Liver (tissue), 9 donors: Measurements from ENCODE around the gene GRAMD4. TPM values are rescaled to one million over a fixed set of nuclear protein-coding genes. Genes with fewer than 3 reads are reported as not detected.

ENCODE experiments used
- DNase-seq: peaks from one replicate; pipeline ENCODE4 v3.0.0-alpha.2; 2017; ENCODE audit warnings: low spot score
- H3K27ac ChIP-seq, 2 donors: one replicate each; pipeline ENCODE4 v1.7.0; 2013; ENCODE audit warnings: inconsistent platforms in 2 of 2, low read length in 2 of 2, control low read depth in 1 of 2, low read depth in 1 of 2, mild to moderate bottlenecking in 1 of 2
- H3K27me3 ChIP-seq, 4 donors: one replicate each; pipeline versions ENCODE4 v1.6.1 to v1.7.0; 2013; ENCODE audit warnings: low read length in 3 of 4, inconsistent platforms in 1 of 4, mild to moderate bottlenecking in 1 of 4, moderate library complexity in 1 of 4; ENCODE audit not compliant: control insufficient read depth in 4 of 4, insufficient read depth in 4 of 4
- H3K36me3 ChIP-seq, 4 donors: one replicate each; pipeline versions ENCODE4 v1.6.1 to v1.7.0; 2013; ENCODE audit warnings: low read length in 3 of 4, mild to moderate bottlenecking in 3 of 4, low read depth in 1 of 4, moderate library complexity in 1 of 4; ENCODE audit not compliant: control insufficient read depth in 4 of 4, insufficient read depth in 3 of 4
- H3K4me1 ChIP-seq, 4 donors: one replicate each; pipeline versions ENCODE4 v1.6.1 to v1.7.0; 2013; ENCODE audit warnings: low read length in 3 of 4, mild to moderate bottlenecking in 3 of 4, moderate library complexity in 1 of 4; ENCODE audit not compliant: control insufficient read depth in 4 of 4, insufficient read depth in 4 of 4
- H3K4me3 ChIP-seq, 3 donors: one replicate each; pipeline versions ENCODE4 v1.6.1 to v1.7.0; 2013; ENCODE audit warnings: low read length in 3 of 3, control low read depth in 1 of 3, low read depth in 1 of 3, mild to moderate bottlenecking in 1 of 3
- H3K9ac ChIP-seq, 2 donors: one replicate each; pipeline ENCODE4 v1.7.0; 2013; ENCODE audit warnings: low read length in 2 of 2, mild to moderate bottlenecking in 2 of 2, moderate library complexity in 2 of 2, control low read depth in 1 of 2, low read depth in 1 of 2
- H3K9me3 ChIP-seq, 4 donors: one replicate each; pipeline versions ENCODE4 v1.6.1 to v1.7.0; 2013; ENCODE audit warnings: low read length in 3 of 4; ENCODE audit not compliant: control insufficient read depth in 4 of 4
- ATF3 ChIP-seq: IDR thresholded peaks from 2 replicates; pipeline ENCODE4 v1.6.1; 2016; ENCODE audit warnings: antibody characterized with exemption
- CTCF ChIP-seq: fragments of 150-350 bp; IDR thresholded peaks from 2 replicates; pipeline ENCODE4 v1.5.1; 2017; ENCODE audit warnings: improper control_type of control experiment, low read depth, low read length; ENCODE audit not compliant: missing input control
- EGR1 ChIP-seq, 2 donors: IDR thresholded peaks; 2 replicates each; pipeline ENCODE4 v1.6.1; 2016 to 2018; ENCODE audit warnings: antibody characterized with exemption in 2 of 2, low read depth in 2 of 2
- FOXA1 ChIP-seq: IDR thresholded peaks from 2 replicates; pipeline ENCODE4 v1.6.1; 2016; ENCODE audit warnings: antibody characterized with exemption
- GABPA ChIP-seq, 2 donors: IDR thresholded peaks in 1 of 2; conservative IDR thresholded peaks in 1 of 2; 2 replicates each; pipeline ENCODE4 v1.6.1; 2016; ENCODE audit warnings: antibody characterized with exemption in 2 of 2, mild to moderate bottlenecking in 1 of 2, moderate library complexity in 1 of 2
- HNF4A ChIP-seq, 2 donors: conservative IDR thresholded peaks; 2 replicates each; pipeline ENCODE4 v1.6.1; 2016; ENCODE audit warnings: antibody characterized with exemption in 2 of 2, mild to moderate bottlenecking in 2 of 2
- HNF4G ChIP-seq: IDR thresholded peaks from 2 replicates; pipeline ENCODE4 v1.6.1; 2016; ENCODE audit warnings: antibody characterized with exemption
- JUND ChIP-seq, 2 donors: IDR thresholded peaks; 2 replicates each; pipeline ENCODE4 v1.6.1; 2016; ENCODE audit warnings: antibody characterized with exemption in 2 of 2
- MAX ChIP-seq: IDR thresholded peaks from 2 replicates; pipeline ENCODE4 v1.6.1; 2016; ENCODE audit warnings: antibody characterized with exemption
- NR2F2 ChIP-seq: IDR thresholded peaks from 2 replicates; pipeline ENCODE4 v1.6.1; 2016; ENCODE audit warnings: antibody characterized with exemption
- RAD21 ChIP-seq, 2 donors: IDR thresholded peaks; 2 replicates each; pipeline ENCODE4 v1.6.1; 2016; ENCODE audit warnings: antibody characterized with exemption in 2 of 2, mild to moderate bottlenecking in 2 of 2
- RXRA ChIP-seq, 2 donors: IDR thresholded peaks; 2 replicates each; pipeline ENCODE4 v1.6.1; 2017 to 2018; ENCODE audit warnings: antibody characterized with exemption in 2 of 2, mild to moderate bottlenecking in 1 of 2
- TAF1 ChIP-seq: conservative IDR thresholded peaks from 2 replicates; pipeline ENCODE4 v1.6.1; 2016; ENCODE audit warnings: antibody characterized with exemption, mild to moderate bottlenecking
- YY1 ChIP-seq: IDR thresholded peaks from 2 replicates; pipeline ENCODE4 v1.6.1; 2016; ENCODE audit warnings: antibody characterized with exemption, mild to moderate bottlenecking
- ZBTB33 ChIP-seq: IDR thresholded peaks from 2 replicates; pipeline ENCODE4 v1.6.1; 2016; ENCODE audit warnings: antibody characterized with exemption
- WGBS: extraction: QIAGEN DNeasy Blood & Tissue Kit; methylation state at CpG from one replicate; pipeline ENCODE4 v1.1.7; 2013; 5-methylcytosine and 5-hydroxymethylcytosine counted together
- polyA plus RNA-seq, 2 donors: library from polyadenylated mRNA; stranded (reverse) in 1 of 2; unstranded in 1 of 2; fragments of 200-250 nt in 1 of 2; fragments of >200 nt in 1 of 2; fragmentation: Nextera tagmentation in 1 of 2; extraction: Ambion mirVana in 1 of 2; gene quantifications; one replicate each; pipeline versions ENCODE4 v1.2.1 to v1.2.3, GENCODE V29; 2013 to 2015
- total RNA-seq, 2 donors: library from RNA; depleted of rRNA; stranded (reverse); fragments of >200 nt; gene quantifications; one replicate each; pipeline ENCODE4 v1.2.3, GENCODE V29; 2014
- donor health status: healthy.
- donor health status: healthy.
- donor health status: healthy.
- donor health status: healthy.
- donor health status: healthy.

The GRAMD4 gene
- total and polyA plus RNA-seq, 4 donors = 2.7 to 53.5 (median 21.6) TPM

- H3K9ac ChIP-seq = no peak overlapping the region
- H3K4me3 ChIP-seq = no peak overlapping the region
- H3K9me3 ChIP-seq = no peaks in the 10 kb centered on the region
- DNase-seq = no peak
- no peak for TF ChIP-seq EGR1 (IDR thresholded peaks at IDR 0.05; ENCODE audit: low read depth in 2 of 2)
- no peak for TF ChIP-seq MAX
- TF ChIP-seq ATF3 = no peak
- no peak for TF ChIP-seq TAF1
- TF ChIP-seq JUND (IDR thresholded peaks at IDR 0.05) = no peak
- TF ChIP-seq YY1 = no peak
- TF ChIP-seq GABPA (IDR thresholded peaks at IDR 0.05 in 1 of 2, conservative IDR thresholded peaks at IDR 0.05 in 1 of 2) = no peak
- TF ChIP-seq NR2F2 = no peak
- TF ChIP-seq FOXA1 = no peak
- TF ChIP-seq ZBTB33 = no peak
- TF ChIP-seq HNF4A (conservative IDR thresholded peaks at IDR 0.05) = no peak
- no peak for TF ChIP-seq HNF4G
- WGBS = 94% methylated on average over 44 of the region's 44 CpGs
- H3K27ac ChIP-seq = no peak overlapping the region
- peaks cover 4 to 31% (median 11%) of the 10 kb centered on the region in 4 donors for H3K36me3 ChIP-seq
- peaks cover 0 to 5% (median under 1%) of the 10 kb centered on the region in 4 donors for H3K4me1 ChIP-seq
- H3K27me3 ChIP-seq = no peaks in the 10 kb centered on the region
Measured at GRCh38 chr22:46678785-46679700, 58.9 kb downstream of the GRAMD4 start.

DNA sequence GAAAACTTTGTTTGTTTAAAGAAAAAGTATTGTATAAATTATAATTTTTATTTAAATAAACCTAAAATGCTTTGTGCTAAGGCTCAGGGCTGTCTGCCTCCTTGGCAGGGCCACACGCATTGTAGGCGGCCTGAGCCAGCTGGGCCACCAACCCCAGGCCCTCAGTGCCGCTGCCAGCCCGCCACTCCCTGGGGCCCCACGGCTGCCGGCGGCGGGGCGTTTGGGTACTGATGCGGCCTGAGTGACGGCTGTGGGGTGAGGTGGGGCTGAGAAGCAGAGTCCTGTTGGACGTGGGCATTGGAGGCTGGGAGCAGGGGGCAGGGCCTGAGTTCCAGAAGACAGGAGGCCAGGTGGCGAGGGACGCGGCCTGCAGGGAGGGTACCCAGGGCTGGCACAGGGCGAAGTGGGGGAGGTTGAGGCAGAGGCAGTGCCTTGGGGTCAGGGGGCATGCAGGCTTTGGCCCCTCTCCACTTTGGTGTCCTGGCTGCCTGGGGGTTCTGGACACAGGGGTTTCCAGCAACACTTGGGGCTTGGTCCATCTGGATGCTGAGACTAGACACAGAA is 59.6 kb downstream of the GRAMD4 start:
- 94% methylated on average over 16 of the region's 16 CpGs for WGBS
- Histone ChIP-seq H3K4me3 (no peak overlapping the region), H3K9me3 (no peaks in the 10 kb centered on the region), H3K9ac (no peak overlapping the region), H3K36me3 (peaks cover 0 to 24% (median 9%) of the 10 kb centered on the region in 4 donors), H3K4me1 (peaks cover 0 to 5% (median under 1%) of the 10 kb centered on the region in 4 donors), H3K27me3 (no peaks in the 10 kb centered on the region), H3K27ac (no peak overlapping the region)
- no peak for TF ChIP-seq CTCF
- no peak for TF ChIP-seq NR2F2
- no peak for TF ChIP-seq ZBTB33
- no peak for TF ChIP-seq RXRA (IDR thresholded peaks at IDR 0.05)
- TF ChIP-seq HNF4A (conservative IDR thresholded peaks at IDR 0.05) = no peak
- TF ChIP-seq RAD21 (IDR thresholded peaks at IDR 0.05) = no peak
- no peak for DNase-seq
